GM19238 (cell line): ENCODE results near the gene TSPEAR.
"Not testable (repeated sequence)": the region's sequence is repeated elsewhere in the genome, so short reads cannot be mapped to it uniquely, and the experiment has no call there.

Experiments used
- DNase-seq: peaks from one replicate; pipeline ENCODE4 v3.0.0; 2011; ENCODE audit warnings: low spot score; ENCODE audit not compliant: insufficient read length

TSPEAR gene

GRCh38 chr21:44686843-44687561 is 24.4 kb downstream of the TSPEAR start:
- DNase-seq: no peak

GRCh38 chr21:44686000-44686781 is 25.2 kb downstream of the TSPEAR start:
- no peak for DNase-seq

- not testable (repeated sequence) for DNase-seq
These were observed 26.3 kb downstream of the TSPEAR start for GRCh38 chr21:44685050-44685449.

GRCh38 chr21:44684483-44684882 is 26.9 kb downstream of the TSPEAR start:
- DNase-seq: no peak

GRCh38 chr21:44684077-44684476 is 27.3 kb downstream of the TSPEAR start:
- no peak for DNase-seq

GRCh38 chr21:44682580-44683151 is 28.7 kb downstream of the TSPEAR start:
- DNase-seq: no peak

- no peak for DNase-seq
These were observed 29.4 kb downstream of the TSPEAR start, which contains the start of gene KRTAP12-1 for GRCh38 chr21:44681861-44682579. KRTAP12-1 (minus strand) TSS chr21:44682163; CDS start chr21:44682123, 40 bp downstream.

GRCh38 chr21:44681152-44681551 is 30.2 kb downstream of the TSPEAR start:
- no peak for DNase-seq

GRCh38 chr21:44677881-44678280 is 33.5 kb downstream of the TSPEAR start:
- DNase-seq: no peak

- no peak for DNase-seq
These were observed 39.5 kb downstream of the TSPEAR start for GRCh38 chr21:44671911-44672310.

GRCh38 chr21:44670642-44671432 is 40.5 kb downstream of the TSPEAR start:
- DNase-seq: no peak

- DNase-seq: no peak
These were observed 43.8 kb downstream of the TSPEAR start for GRCh38 chr21:44667612-44668011.

- DNase-seq: no peak
These were observed 44.7 kb downstream of the TSPEAR start, which contains the start of gene KRTAP12-2 for GRCh38 chr21:44666401-44667320. KRTAP12-2 (minus strand) TSS chr21:44666927; CDS start chr21:44666886, 41 bp downstream.

- DNase-seq: no peak
These were observed 46.7 kb downstream of the TSPEAR start for GRCh38 chr21:44664691-44665090.

GRCh38 chr21:44661567-44661966 is 49.8 kb downstream of the TSPEAR start:
- DNase-seq: not testable (repeated sequence)

- no peak for DNase-seq
These were observed 52.3 kb downstream of the TSPEAR start for GRCh38 chr21:44658913-44659595.

GRCh38 chr21:44658541-44658910 is 52.8 kb downstream of the TSPEAR start:
- no peak for DNase-seq

- no peak for DNase-seq
These were observed 53.5 kb downstream of the TSPEAR start, which contains the start of gene KRTAP12-3 for GRCh38 chr21:44657635-44658540. KRTAP12-3 (plus strand) TSS chr21:44657932; CDS start chr21:44657980, 48 bp downstream.
